CD4-positive, alpha-beta T cell (primary cell): Measurements from ENCODE around the gene CAPSL. TPM values are rescaled to one million over a fixed set of nuclear protein-coding genes. Genes with fewer than 3 reads are reported as not detected.

Source experiments
- ATAC-seq: fragments of 200-7000 bp; cut with Tn5 transposase; one replicate; pipeline ENCODE4 v1.10.0; 2022; ENCODE audit warnings: mild to moderate bottlenecking; ENCODE audit not compliant: poor library complexity
- CTCF ChIA-PET: fragments of 350-600 bp; sonication (Branson Sonifier 250); formaldehyde crosslinking; loops from one replicate; lab custom pipeline; 2021; ENCODE audit warnings: antibody characterized with exemption, inconsistent platforms; lab: Charles Lee
- POLR2A ChIA-PET: fragments of 350-600 bp; sonication (Branson Sonifier 250); formaldehyde crosslinking; loops from one replicate; lab custom pipeline; 2021; ENCODE audit warnings: antibody characterized with exemption, inconsistent platforms; lab: Charles Lee
- DNase-seq, 14 experiments: peaks; one replicate each; pipeline ENCODE4 v3.0.0-alpha.2; 2013 to 2020; ENCODE audit warnings: mixed read lengths in 2 of 14
- H3K27ac ChIP-seq, 2 donors: one replicate each; pipeline versions ENCODE4 v1.5.1 to v1.7.0; 2013; ENCODE audit warnings: low read length in 2 of 2, low read depth in 1 of 2, mild to moderate bottlenecking in 1 of 2
- H3K27me3 ChIP-seq, 2 experiments: 1 replicate in 1 of 2; 2 replicates in 1 of 2; pipeline versions ENCODE4 v1.6.1 to v1.7.0; 2013; ENCODE audit warnings: low read length in 2 of 2, control low read depth in 1 of 2, mild to moderate bottlenecking in 1 of 2, moderate library complexity in 1 of 2; ENCODE audit not compliant: insufficient read depth in 2 of 2, control insufficient read depth in 1 of 2
- H3K36me3 ChIP-seq: one replicate; pipeline ENCODE4 v1.6.1; 2013; ENCODE audit warnings: low read length, control low read depth; ENCODE audit not compliant: insufficient read depth
- H3K4me1 ChIP-seq: one replicate; pipeline ENCODE4 v1.6.1; 2013; ENCODE audit warnings: low read length, control low read depth; ENCODE audit not compliant: insufficient read depth
- H3K4me3 ChIP-seq: one replicate; pipeline ENCODE4 v1.5.1; 2013; ENCODE audit warnings: mild to moderate bottlenecking, low read length, moderate library complexity
- H3K9me3 ChIP-seq, 2 experiments: 1 replicate in 1 of 2; 2 replicates in 1 of 2; pipeline versions ENCODE4 v1.6.1 to v1.7.0; 2013; ENCODE audit warnings: low read length in 2 of 2, mild to moderate bottlenecking in 2 of 2, control low read depth in 1 of 2, moderate library complexity in 1 of 2; ENCODE audit not compliant: control insufficient read depth in 1 of 2, insufficient read depth in 1 of 2
- H3K27ac Mint-ChIP-seq: one replicate; pipeline ENCODE4 v1.8.0; 2020; ENCODE audit warnings: mixed read lengths
- H3K27me3 Mint-ChIP-seq: one replicate; pipeline ENCODE4 v1.8.0; 2021; ENCODE audit warnings: mixed read lengths
- H3K36me3 Mint-ChIP-seq: one replicate; pipeline ENCODE4 v1.8.0; 2021; ENCODE audit warnings: low read depth, mixed read lengths
- H3K4me1 Mint-ChIP-seq: one replicate; pipeline ENCODE4 v1.8.0; 2021; ENCODE audit warnings: low read depth, mixed read lengths
- H3K4me3 Mint-ChIP-seq: one replicate; pipeline ENCODE4 v1.8.0; 2020; ENCODE audit warnings: mild to moderate bottlenecking, mixed read lengths
- H3K9me3 Mint-ChIP-seq: one replicate; pipeline ENCODE4 v1.8.0; 2020; ENCODE audit warnings: mixed read lengths
- CTCF ChIP-seq: fragments of 200-600 bp; IDR thresholded peaks from one replicate; pipeline ENCODE4 v1.8.0; 2022; ENCODE audit warnings: antibody characterized with exemption, mild to moderate bottlenecking
- intact Hi-C, 2 experiments: fragments of 100-400 bp; cut with DNase I in 1 of 2; cut with micrococcal nuclease in 1 of 2; formaldehyde crosslinking; loops; one replicate each; pipeline versions ENCODE4 v1.15.1 to v1.9.0; 2023 to 2025; cut with DNase I, micrococcal nuclease
- total RNA-seq, 174 experiments: library from RNA in 2 of 174; stranded (reverse) in 2 of 174; gene quantifications; one replicate each; pipeline ENCODE4 v1.2.3 and lab custom pipeline; 2021 to 2026

Gene CAPSL
- total RNA-seq, 2 experiments from 2014 or later: not detected

GRCh38 chr5:35908228-35908627 lies 30.2 kb downstream of the CAPSL start:
- Mint-ChIP-seq H3K9me3 (no peaks in the 10 kb centered on the region), H3K36me3 (no peaks in the 10 kb centered on the region), H3K4me1 (peaks cover 25% of the 10 kb centered on the region), H3K4me3 (no peak overlapping the region), H3K27ac (no peak overlapping the region), H3K27me3 (no peaks in the 10 kb centered on the region)
- CTCF ChIA-PET: no interaction called here
- ATAC-seq (no peak), DNase-seq (no peak)
- Histone ChIP-seq H3K4me3 (no peak overlapping the region), H3K27me3 (no peaks in the 10 kb centered on the region), H3K4me1 (peaks cover 4% of the 10 kb centered on the region), H3K9me3 (peaks cover 0 to 6% of the 10 kb centered on the region in 2 experiments), H3K27ac (no peak overlapping the region), H3K36me3 (no peaks in the 10 kb centered on the region)
- POLR2A ChIA-PET: interaction anchor here (1.2 to 1.5 kb wide), 2 partner anchors 27 to 131 kb away, joined by 3 to 4 read pairs; no protein-coding TSS in a partner anchor
- no peak for TF ChIP-seq CTCF
- intact Hi-C loops: no loop called here

GRCh38 chr5:35904443-35905132 lies 33.8 kb downstream of the CAPSL start:
- Mint-ChIP-seq H3K4me1 (peaks cover 59% of the 10 kb centered on the region), H3K4me3 (peak overlapping the region; percentile 13), H3K27ac (peak overlapping the region; percentile 61), H3K36me3 (no peaks in the 10 kb centered on the region), H3K27me3 (no peaks in the 10 kb centered on the region), H3K9me3 (no peaks in the 10 kb centered on the region)
- TF ChIP-seq CTCF: no peak
- Histone ChIP-seq H3K27ac (no peak overlapping the region), H3K9me3 (no peaks in the 10 kb centered on the region), H3K4me3 (no peak overlapping the region), H3K36me3 (no peaks in the 10 kb centered on the region), H3K4me1 (peaks cover 24% of the 10 kb centered on the region), H3K27me3 (no peaks in the 10 kb centered on the region)
- peak; percentile 53 for ATAC-seq
- peak in 3 of 14 experiments; percentile 25 to 41 (median 34) for DNase-seq
- intact Hi-C loops: no loop called here
- CTCF ChIA-PET: interaction anchor here (2.1 kb wide), 1 partner anchor 20 kb away, joined by 7 read pairs; no protein-coding TSS in a partner anchor
- POLR2A ChIA-PET: interaction anchor here (0.7 to 1.2 kb wide), 2 partner anchors 23 to 183 kb away, joined by 3 to 5 read pairs; no protein-coding TSS in a partner anchor

GRCh38 chr5:35903631-35904203 lies 34.7 kb downstream of the CAPSL start:
- no peak for DNase-seq
- Histone ChIP-seq H3K4me1 (peaks cover 30% of the 10 kb centered on the region), H3K9me3 (no peaks in the 10 kb centered on the region), H3K27me3 (no peaks in the 10 kb centered on the region), H3K27ac (no peak overlapping the region), H3K4me3 (no peak overlapping the region), H3K36me3 (no peaks in the 10 kb centered on the region)
- H3K4me3 Mint-ChIP-seq: no peak overlapping the region
- peaks cover 65% of the 10 kb centered on the region for H3K4me1 Mint-ChIP-seq
- CTCF ChIA-PET: interaction anchor here (2.1 kb wide), 1 partner anchor 21 kb away, joined by 7 read pairs; no protein-coding TSS in a partner anchor
- H3K36me3 Mint-ChIP-seq: no peaks in the 10 kb centered on the region
- POLR2A ChIA-PET: interaction anchor here (0.7 to 1.2 kb wide), 2 partner anchors 22 to 182 kb away, joined by 3 to 5 read pairs; no protein-coding TSS in a partner anchor
- intact Hi-C loops: no loop called here
- TF ChIP-seq CTCF: no peak
- H3K9me3 Mint-ChIP-seq: no peaks in the 10 kb centered on the region
- ATAC-seq: no peak
- H3K27me3 Mint-ChIP-seq: no peaks in the 10 kb centered on the region
- H3K27ac Mint-ChIP-seq: no peak overlapping the region
